HL-60 (cell line): ENCODE data around the gene DYRK3.

Experiments used
- DNase-seq, 2 experiments: peaks; one replicate each; pipeline ENCODE4 v3.0.0-alpha.2; 2010 to 2020; ENCODE audit warnings: low read depth in 1 of 2, low spot score in 1 of 2
- H3K27ac ChIP-seq: fragments of 250-450 bp; sonication (Bioruptor Pico); replicated peaks from 2 replicates; pipeline ENCODE4 v1.5.1; 2020; ENCODE audit warnings: mild to moderate bottlenecking, moderate library complexity
- H3K27me3 ChIP-seq: fragments of 250-450 bp; sonication (Bioruptor Pico); 2 replicates; pipeline ENCODE4 v1.5.1; 2021; ENCODE audit warnings: mild to moderate bottlenecking, moderate library complexity; ENCODE audit not compliant: insufficient read depth, poor library complexity, severe bottlenecking
- H3K4me3 ChIP-seq: replicated peaks from 2 replicates; pipeline ENCODE4 v1.5.1; 2011; ENCODE audit warnings: mild to moderate bottlenecking, control low read depth, low read length; ENCODE audit not compliant: insufficient read depth
- GABPA ChIP-seq: IDR thresholded peaks from 2 replicates; pipeline ENCODE4 v1.6.1; 2012; ENCODE audit warnings: low read depth
- POLR2AphosphoS5 ChIP-seq: IDR thresholded peaks from 2 replicates; pipeline ENCODE4 v1.6.1; 2012; ENCODE audit warnings: low read depth
- SPI1 ChIP-seq: IDR thresholded peaks from 2 replicates; pipeline ENCODE4 v1.6.1; 2012; ENCODE audit warnings: low read depth, mild to moderate bottlenecking, borderline replicate concordance
- TF ChIP-seq, protein P1 (sequence below): IDR thresholded peaks from 2 replicates; pipeline ENCODE4 v1.6.1; 2012; ENCODE audit warnings: low read depth; ENCODE audit not compliant: insufficient replicate concordance
- TF ChIP-seq, protein P2 (sequence below): IDR thresholded peaks from one replicate; pipeline ENCODE4 v1.5.1; 2011; ENCODE audit warnings: low read length, control low read depth, inconsistent platforms; ENCODE audit not compliant: insufficient read depth

The DYRK3 gene

DNA sequence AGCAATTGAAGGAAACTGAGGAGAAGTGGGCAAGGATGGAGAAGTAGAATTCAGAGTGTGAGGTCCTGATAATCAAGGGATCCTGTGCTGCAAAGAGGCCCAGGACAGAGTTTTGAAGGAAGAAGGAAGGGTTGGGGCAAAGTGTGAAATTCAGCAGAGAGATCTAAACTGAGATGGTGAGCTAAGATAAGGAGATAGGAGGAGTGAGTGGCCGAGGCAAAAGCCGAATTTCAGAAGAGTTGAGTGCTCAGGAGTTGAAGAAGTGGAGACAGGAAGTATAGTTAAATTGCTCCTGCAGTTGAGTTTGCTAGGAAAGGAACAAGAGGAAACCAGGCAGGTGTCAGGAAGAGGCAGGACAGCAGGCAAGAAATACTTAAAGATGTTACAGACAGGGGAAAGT, 33.0 kb downstream of the DYRK3 start:
- DNase-seq: peak in 1 of 2 experiments; percentile 8
- Histone ChIP-seq H3K27me3 (no peaks in the 10 kb centered on the region), H3K4me3 (no peak overlapping the region), H3K27ac (no peak overlapping the region)
- TF ChIP-seq GABPA (no peak), POLR2AphosphoS5 (no peak), SPI1 (no peak)
- TF ChIP-seq, protein P1, sequence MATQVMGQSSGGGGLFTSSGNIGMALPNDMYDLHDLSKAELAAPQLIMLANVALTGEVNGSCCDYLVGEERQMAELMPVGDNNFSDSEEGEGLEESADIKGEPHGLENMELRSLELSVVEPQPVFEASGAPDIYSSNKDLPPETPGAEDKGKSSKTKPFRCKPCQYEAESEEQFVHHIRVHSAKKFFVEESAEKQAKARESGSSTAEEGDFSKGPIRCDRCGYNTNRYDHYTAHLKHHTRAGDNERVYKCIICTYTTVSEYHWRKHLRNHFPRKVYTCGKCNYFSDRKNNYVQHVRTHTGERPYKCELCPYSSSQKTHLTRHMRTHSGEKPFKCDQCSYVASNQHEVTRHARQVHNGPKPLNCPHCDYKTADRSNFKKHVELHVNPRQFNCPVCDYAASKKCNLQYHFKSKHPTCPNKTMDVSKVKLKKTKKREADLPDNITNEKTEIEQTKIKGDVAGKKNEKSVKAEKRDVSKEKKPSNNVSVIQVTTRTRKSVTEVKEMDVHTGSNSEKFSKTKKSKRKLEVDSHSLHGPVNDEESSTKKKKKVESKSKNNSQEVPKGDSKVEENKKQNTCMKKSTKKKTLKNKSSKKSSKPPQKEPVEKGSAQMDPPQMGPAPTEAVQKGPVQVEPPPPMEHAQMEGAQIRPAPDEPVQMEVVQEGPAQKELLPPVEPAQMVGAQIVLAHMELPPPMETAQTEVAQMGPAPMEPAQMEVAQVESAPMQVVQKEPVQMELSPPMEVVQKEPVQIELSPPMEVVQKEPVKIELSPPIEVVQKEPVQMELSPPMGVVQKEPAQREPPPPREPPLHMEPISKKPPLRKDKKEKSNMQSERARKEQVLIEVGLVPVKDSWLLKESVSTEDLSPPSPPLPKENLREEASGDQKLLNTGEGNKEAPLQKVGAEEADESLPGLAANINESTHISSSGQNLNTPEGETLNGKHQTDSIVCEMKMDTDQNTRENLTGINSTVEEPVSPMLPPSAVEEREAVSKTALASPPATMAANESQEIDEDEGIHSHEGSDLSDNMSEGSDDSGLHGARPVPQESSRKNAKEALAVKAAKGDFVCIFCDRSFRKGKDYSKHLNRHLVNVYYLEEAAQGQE: no peak
- TF ChIP-seq, protein P2, sequence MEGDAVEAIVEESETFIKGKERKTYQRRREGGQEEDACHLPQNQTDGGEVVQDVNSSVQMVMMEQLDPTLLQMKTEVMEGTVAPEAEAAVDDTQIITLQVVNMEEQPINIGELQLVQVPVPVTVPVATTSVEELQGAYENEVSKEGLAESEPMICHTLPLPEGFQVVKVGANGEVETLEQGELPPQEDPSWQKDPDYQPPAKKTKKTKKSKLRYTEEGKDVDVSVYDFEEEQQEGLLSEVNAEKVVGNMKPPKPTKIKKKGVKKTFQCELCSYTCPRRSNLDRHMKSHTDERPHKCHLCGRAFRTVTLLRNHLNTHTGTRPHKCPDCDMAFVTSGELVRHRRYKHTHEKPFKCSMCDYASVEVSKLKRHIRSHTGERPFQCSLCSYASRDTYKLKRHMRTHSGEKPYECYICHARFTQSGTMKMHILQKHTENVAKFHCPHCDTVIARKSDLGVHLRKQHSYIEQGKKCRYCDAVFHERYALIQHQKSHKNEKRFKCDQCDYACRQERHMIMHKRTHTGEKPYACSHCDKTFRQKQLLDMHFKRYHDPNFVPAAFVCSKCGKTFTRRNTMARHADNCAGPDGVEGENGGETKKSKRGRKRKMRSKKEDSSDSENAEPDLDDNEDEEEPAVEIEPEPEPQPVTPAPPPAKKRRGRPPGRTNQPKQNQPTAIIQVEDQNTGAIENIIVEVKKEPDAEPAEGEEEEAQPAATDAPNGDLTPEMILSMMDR: no peak

DNA sequence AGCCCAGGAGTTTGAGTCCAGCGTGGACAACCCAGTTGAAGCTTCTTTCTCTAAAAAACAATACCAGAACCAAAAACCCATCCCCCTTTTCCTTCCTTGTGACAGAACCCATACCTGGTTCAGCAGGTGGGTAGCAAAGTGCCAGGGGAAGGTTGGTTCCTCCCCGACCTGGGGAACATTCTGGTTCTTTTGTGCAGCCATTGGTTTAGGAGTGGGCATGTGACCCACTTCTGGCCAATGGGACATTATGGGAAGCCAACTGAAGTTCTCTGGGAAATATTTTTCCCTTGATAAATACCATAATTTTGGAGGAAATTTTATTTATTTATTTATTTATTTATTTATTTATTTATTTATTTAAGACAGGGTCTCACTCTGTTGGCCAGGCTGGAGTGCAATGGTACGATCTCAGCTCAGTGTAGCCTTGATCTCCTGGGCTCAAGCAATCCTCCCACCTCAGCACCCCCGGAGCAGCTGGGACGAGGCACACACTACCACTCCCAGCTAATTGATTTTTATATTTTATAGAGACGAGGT, 33.6 kb downstream of the DYRK3 start:
- H3K27me3 ChIP-seq: no peaks in the 10 kb centered on the region
- no peak for DNase-seq
- no peak for TF ChIP-seq GABPA
- TF ChIP-seq, protein P2: no peak
- TF ChIP-seq POLR2AphosphoS5: no peak
- TF ChIP-seq, protein P1: no peak
- no peak for TF ChIP-seq SPI1
- H3K27ac ChIP-seq: no peak overlapping the region
- H3K4me3 ChIP-seq: no peak overlapping the region

DNA sequence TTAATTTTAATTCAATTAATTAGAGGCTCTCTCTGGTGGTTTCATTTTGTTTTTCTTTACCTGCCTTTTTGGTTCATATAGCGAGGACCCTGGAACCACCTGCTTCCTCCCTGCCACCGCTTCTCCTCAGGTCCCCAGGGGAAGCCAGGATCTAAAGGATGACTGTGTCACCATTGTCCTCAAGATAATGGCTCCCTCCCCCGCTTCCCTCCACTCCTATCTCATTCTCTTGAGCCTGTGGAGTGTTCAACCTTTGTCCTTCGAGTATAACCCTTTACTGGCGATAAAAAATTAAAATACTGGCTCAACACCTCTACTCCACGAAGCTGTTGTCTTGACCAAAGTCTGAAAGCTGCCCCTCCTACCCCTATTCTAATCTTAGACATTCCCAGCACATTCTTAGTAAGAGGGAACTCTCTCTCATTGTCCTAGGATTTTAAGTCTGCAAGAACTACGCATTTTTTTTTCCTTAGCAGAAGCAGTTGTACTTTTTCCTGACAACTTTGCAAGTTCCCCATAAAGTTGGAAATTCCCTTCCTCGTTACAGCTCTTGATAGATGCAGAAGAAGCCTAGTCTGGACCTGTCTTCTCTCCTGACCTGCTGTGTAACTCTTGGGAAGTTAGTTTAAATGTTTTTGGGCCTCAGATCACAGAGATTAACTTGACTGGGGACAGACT, 36.8 kb downstream of the DYRK3 start:
- no peak overlapping the region for H3K27ac ChIP-seq
- TF ChIP-seq GABPA (no peak), SPI1 (no peak), POLR2AphosphoS5 (no peak)
- TF ChIP-seq, protein P2: no peak
- TF ChIP-seq, protein P1: no peak
- H3K4me3 ChIP-seq: no peak overlapping the region
- DNase-seq: no peak
- no peaks in the 10 kb centered on the region for H3K27me3 ChIP-seq
